ENCODE measurements around the gene C3orf20. TPM values are rescaled to one million over a fixed set of nuclear protein-coding genes. Genes with fewer than 3 reads are reported as not detected.

The C3orf20 gene
- polyA plus RNA-seq, 1 donor from 2014 or later: not detected

GRCh38 chr3:14660942-14661341 is 14.0 kb upstream of the C3orf20 start:
- Histone ChIP-seq H3K27ac (ENCODE audit: low read length) (no peak overlapping the region), H3K27me3 (ENCODE audit: insufficient read depth, low read depth, low read length) (no peaks in the 10 kb centered on the region), H3K9me3 (ENCODE audit: low read length) (no peaks in the 10 kb centered on the region), H3K4me3 (ENCODE audit: low read length) (no peak overlapping the region), H3K36me3 (ENCODE audit: insufficient read depth, low read length) (peaks cover 20% of the 10 kb centered on the region), H3F3A (ENCODE audit: insufficient read depth, low read length, poor library complexity, severe bottlenecking) (no peaks in the 10 kb centered on the region), H3K9ac (ENCODE audit: low read length) (no peak overlapping the region), H3K79me2 (replicated peaks; ENCODE audit: insufficient read depth, low read length) (no peaks in the 10 kb centered on the region), H3K4me2 (ENCODE audit: low read length) (no peak overlapping the region), H3K9me2 (ENCODE audit: insufficient read depth, low read length) (no peaks in the 10 kb centered on the region), H2AFZ (ENCODE audit: low read depth, low read length) (no peak overlapping the region), H4K20me1 (ENCODE audit: insufficient read depth) (no peaks in the 10 kb centered on the region)
- no peak for TF ChIP-seq EP300 (conservative IDR thresholded peaks at IDR 0.05; ENCODE audit: poor library complexity, severe bottlenecking)

- no peaks in the 10 kb centered on the region for H3K79me2 ChIP-seq (replicated peaks; ENCODE audit: insufficient read depth, low read length)
- H3K9me3 ChIP-seq (ENCODE audit: low read length): no peaks in the 10 kb centered on the region
- H3K36me3 ChIP-seq (ENCODE audit: insufficient read depth, low read length): peaks cover 8% of the 10 kb centered on the region
- no peak overlapping the region for H3K27ac ChIP-seq (ENCODE audit: low read length)
- H3K4me2 ChIP-seq (ENCODE audit: low read length): no peak overlapping the region
- H3K27me3 ChIP-seq (ENCODE audit: insufficient read depth, low read depth, low read length): no peaks in the 10 kb centered on the region
- H3K9ac ChIP-seq (ENCODE audit: low read length): no peak overlapping the region
- no peaks in the 10 kb centered on the region for H4K20me1 ChIP-seq (ENCODE audit: insufficient read depth)
- no peaks in the 10 kb centered on the region for H3F3A ChIP-seq (ENCODE audit: insufficient read depth, low read length, poor library complexity, severe bottlenecking)
- H3K9me2 ChIP-seq (ENCODE audit: insufficient read depth, low read length): no peaks in the 10 kb centered on the region
- TF ChIP-seq TAF1 (IDR thresholded peaks at IDR 0.05; ENCODE audit: low read depth): no peak
- H3K4me3 ChIP-seq (ENCODE audit: low read length): no peak overlapping the region
- H2AFZ ChIP-seq (ENCODE audit: low read depth, low read length): no peak overlapping the region
Observed at GRCh38 chr3:14663396-14664135, 11.4 kb upstream of the C3orf20 start.

GRCh38 chr3:14664170-14664569 is 10.8 kb upstream of the C3orf20 start:
- Histone ChIP-seq H3K79me2 (replicated peaks; ENCODE audit: insufficient read depth, low read length) (no peaks in the 10 kb centered on the region), H3K4me2 (ENCODE audit: low read length) (no peak overlapping the region), H3F3A (ENCODE audit: insufficient read depth, low read length, poor library complexity, severe bottlenecking) (no peaks in the 10 kb centered on the region), H3K9me3 (ENCODE audit: low read length) (no peaks in the 10 kb centered on the region), H2AFZ (ENCODE audit: low read depth, low read length) (no peak overlapping the region), H3K4me3 (ENCODE audit: low read length) (no peak overlapping the region), H4K20me1 (ENCODE audit: insufficient read depth) (no peaks in the 10 kb centered on the region), H3K27ac (ENCODE audit: low read length) (no peak overlapping the region), H3K9me2 (ENCODE audit: insufficient read depth, low read length) (no peaks in the 10 kb centered on the region), H3K27me3 (ENCODE audit: insufficient read depth, low read depth, low read length) (no peaks in the 10 kb centered on the region), H3K9ac (ENCODE audit: low read length) (no peak overlapping the region), H3K36me3 (ENCODE audit: insufficient read depth, low read length) (peaks cover 7% of the 10 kb centered on the region)
- TF ChIP-seq POLR2AphosphoS5 (IDR thresholded peaks at IDR 0.05) (no peak), RAD21 (conservative IDR thresholded peaks at IDR 0.05) (no peak), EP300 (conservative IDR thresholded peaks at IDR 0.05; ENCODE audit: poor library complexity, severe bottlenecking) (no peak), REST (IDR thresholded peaks at IDR 0.05; ENCODE audit: borderline replicate concordance) (no peak), CTCF (IDR thresholded peaks at IDR 0.05; ENCODE audit: poor library complexity, severe bottlenecking) (no peak)

All from neural cell (in vitro differentiated cells).